GM21825 (cell line): ENCODE results near the gene SOCS1.

Experiments
- ATAC-seq: cut with Tn5 transposase; IDR thresholded peaks from one replicate; pipeline ENCODE4 v1.9.1; 2021; ENCODE audit warnings: mild to moderate bottlenecking, moderate library complexity; ENCODE audit not compliant: unreplicated experiment

The SOCS1 gene

DNA sequence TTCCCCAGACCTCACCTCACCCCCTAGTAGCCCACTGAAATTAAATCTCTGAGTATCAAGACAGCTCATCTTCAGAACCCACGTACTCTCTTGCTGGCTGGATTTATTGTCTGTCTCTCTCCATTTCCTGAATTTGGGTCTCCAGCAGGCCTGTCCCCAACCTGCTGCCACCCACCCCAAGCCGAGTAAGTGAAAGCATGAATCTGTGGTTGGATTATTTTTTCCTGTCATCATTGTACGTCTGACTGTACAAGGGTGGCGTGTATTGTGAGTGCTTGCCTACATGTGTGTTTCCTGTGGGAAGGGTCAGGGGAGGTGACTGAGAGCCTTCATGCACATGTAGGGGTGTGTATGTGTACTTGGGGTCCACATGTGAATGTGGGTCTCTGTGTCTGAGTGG, 7.7 kb upstream of the SOCS1 start:
- no peak for ATAC-seq

DNA sequence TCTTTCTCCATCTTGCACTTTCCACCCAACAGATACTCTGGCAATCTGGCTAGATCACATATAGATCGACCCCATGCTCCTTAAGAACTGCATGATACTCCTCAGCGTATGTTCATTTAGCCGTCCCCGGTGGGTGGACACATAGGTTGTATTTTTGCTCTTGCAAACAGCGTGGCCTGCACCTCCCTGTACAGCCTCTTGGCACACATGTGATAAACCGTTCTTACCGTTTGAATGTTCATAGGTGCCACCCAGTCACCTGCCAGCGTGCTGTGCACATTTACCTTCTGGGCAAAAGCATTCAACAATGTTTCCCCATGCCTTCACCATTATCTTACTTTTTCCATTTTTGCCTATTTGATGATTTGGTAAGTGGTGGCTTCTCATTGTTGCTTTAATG, 6.9 kb upstream of the SOCS1 start:
- no peak for ATAC-seq

DNA sequence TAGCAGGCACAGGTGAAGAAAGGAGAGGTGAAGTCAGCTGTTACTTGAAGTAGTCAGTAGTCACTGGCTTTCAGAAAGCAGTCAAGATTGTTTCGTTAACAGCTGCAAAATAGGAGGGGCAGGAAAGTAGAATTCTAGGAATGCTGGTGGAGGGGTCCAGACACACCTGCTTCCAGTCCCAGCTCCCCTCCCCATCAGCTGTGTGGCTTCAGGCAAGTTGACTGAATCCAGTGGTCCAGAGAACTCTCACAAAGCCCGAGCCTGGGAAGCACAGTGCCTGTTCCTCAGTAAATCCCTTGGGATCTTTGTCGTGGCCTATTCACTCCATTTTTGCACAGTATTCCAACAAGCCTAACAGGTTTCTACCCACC, 4.6 kb upstream of the SOCS1 start:
- ATAC-seq, result no peak

DNA sequence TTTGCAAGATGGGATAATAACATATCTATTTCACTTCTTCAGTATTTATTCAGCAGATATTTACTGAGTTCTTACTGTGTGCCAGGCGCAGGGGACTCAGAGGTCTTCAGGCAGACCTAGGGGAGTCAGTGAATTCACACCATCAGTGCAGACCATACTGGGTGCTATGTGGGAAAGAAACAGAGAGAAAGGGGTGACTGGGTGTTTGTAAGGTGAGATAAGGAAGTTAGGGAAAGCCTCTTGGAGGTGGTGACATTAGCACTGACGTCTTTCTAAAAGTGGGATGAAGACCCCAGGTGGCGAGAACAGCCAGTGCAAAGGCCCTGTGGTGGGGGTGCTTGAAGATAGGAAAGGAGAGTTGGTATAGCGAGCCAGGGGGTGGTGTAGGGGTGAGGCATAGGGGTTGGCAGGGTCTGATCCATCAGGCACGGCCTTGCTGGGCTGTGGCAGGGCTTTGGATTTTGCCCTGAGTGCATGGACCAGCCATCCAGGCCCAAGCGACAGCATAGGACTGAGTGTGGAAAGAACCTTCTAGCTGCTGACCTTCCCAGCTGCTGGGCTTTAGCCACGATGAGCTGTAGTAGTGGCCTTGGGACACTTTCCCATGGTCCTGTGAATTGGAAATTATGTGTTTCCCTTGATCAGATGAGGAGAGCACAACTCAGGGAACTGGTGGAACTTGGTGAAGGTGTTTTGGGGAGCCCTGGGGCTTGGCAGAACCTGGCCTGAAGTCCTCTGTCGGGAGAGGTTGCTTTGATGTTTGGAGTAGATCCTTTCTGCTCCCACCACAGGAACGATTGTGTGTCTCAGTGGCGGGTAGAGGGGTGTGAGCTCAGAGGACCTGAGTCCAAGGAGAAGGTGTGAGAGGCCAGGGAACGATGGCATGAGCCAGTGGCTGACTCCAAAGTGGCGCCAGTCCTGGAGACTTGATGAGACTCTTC, 3.9 kb upstream of the SOCS1 start:
- no peak for ATAC-seq

DNA sequence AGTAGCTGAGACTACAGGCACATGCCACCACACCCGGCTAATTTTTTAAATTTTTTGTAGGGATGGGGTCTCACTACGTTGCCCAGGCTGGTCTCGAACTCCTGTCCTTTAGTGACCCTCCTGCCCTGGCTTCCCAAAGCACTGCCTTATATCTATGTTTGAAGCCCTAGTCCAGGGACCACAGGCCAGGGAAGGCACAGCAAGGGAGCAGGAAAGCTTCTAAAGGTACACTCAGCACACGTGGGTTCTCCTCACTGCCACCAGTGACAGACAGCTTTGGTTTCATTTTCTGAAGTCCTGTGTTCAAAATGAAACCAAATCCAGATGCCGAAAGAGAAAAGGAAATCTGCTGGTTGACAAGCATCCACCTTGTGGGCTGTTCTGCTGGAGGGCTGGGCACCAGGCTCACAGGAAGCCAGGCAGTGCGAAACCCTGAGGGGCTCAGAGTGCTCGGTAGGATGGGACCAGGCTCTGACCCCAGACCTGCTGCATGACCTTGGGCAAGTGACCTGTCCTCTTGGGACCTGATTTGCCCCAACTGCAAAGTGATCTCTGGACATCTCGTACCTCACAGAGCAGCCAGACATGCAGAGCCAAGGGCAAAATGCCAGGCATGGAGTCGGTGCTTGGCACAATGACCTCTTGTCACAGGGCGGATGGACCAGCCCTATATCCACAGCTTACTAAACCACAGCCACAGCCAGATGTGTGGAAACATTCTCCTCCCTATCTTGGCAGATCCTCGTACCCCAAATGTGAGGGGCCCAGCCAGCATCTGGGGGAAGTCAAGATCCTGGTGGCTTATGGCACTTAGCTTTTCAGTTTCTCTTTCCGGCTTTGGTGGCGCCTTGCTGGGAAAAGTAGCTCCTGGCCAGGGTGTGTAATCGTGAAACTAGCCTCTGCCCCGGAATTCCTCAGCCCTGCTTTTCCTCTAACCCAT, 2.8 kb upstream of the SOCS1 start:
- ATAC-seq, result no peak

DNA sequence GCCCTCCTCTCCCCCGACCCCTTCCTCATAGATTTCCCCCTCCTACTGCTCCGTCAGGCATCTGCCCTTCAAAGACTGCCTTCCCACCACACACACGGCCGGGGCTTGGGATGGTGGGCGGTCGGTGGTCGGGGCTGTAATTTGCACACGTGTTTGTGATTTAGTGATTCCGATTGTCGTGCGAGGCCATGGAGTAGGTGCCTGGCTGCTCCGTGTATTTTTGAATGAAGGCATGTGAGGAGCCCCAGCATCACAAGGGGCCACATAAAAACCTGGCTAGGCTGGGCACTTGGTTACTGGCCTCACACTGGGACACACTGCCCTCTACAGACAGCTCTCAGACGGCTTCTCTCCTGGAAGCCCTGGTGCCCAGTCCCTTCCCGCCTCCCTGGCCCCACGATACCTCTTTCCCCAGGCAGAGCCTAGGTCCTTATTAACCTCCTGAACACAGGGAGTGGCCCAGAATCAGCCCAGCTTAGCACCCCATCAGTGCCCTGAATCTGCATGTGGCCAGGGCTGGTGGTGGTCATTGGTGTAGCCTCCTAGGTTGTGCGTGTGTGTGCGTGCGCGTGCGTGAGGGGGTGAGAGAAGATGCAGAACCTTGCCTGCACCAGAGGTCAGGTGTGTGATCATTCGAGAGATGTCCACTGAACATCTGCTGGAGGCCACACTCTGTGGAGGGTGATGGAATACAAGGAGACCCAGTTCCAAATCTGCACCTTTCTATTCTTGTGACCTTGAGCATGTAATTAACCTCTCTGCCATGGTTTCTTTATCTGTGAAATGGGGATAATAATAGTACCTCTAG, 1.3 kb upstream of the SOCS1 start:
- no peak for ATAC-seq

DNA sequence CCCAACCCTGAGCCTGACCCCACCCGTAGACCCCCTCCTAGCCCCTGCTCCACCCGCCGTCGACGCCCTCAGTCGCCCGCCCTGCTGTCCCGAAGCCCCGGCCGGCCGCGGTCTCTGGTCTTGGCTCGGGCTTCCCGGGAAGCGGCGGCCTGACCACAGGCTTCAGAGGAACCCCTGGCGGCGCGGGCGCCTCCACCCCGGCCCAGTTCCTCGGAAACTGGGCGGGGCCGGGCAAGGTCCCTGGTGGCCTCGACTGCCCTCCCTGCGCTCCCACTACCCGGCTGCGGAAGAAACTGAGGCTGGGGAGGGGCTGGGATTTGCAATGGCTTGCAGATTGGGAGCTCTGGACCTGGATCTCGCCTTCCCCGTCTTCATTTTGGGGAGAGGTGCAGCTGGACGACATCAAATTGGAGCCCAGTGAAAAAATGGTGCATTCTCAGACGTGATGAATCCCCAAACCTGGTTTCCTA, 692 bp upstream of the SOCS1 start:
- ATAC-seq, result no peak

DNA sequence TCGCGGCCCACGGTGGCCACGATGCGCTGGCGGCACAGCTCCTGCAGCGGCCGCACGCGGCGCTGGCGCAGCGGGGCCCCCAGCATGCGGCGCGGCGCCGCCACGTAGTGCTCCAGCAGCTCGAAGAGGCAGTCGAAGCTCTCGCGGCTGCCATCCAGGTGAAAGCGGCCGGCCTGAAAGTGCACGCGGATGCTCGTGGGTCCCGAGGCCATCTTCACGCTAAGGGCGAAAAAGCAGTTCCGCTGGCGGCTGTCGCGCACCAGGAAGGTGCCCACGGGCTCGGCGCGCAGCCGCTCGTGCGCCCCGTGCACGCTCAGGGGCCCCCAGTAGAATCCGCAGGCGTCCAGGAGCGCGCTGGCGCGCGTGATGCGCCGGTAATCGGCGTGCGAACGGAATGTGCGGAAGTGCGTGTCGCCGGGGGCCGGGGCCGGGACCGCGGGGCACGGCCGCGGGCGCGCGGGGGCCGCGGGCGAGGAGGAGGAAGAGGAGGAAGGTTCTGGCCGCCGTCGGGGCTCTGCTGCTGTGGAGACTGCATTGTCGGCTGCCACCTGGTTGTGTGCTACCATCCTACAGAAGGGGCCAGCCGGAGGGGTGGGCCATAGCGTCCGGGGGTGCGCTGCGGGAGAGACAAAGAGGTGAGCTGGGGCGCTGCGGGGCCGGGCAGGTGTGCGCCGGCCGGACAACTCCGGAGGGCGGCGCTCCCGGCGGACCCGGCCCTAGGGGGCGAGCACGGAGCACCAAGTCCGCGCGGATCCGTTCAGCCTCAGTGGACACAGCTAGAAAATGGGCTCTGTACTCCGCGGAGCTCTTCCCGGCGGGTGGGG, 879 bp downstream of the SOCS1 start:
- ATAC-seq, result peak; percentile 0

DNA sequence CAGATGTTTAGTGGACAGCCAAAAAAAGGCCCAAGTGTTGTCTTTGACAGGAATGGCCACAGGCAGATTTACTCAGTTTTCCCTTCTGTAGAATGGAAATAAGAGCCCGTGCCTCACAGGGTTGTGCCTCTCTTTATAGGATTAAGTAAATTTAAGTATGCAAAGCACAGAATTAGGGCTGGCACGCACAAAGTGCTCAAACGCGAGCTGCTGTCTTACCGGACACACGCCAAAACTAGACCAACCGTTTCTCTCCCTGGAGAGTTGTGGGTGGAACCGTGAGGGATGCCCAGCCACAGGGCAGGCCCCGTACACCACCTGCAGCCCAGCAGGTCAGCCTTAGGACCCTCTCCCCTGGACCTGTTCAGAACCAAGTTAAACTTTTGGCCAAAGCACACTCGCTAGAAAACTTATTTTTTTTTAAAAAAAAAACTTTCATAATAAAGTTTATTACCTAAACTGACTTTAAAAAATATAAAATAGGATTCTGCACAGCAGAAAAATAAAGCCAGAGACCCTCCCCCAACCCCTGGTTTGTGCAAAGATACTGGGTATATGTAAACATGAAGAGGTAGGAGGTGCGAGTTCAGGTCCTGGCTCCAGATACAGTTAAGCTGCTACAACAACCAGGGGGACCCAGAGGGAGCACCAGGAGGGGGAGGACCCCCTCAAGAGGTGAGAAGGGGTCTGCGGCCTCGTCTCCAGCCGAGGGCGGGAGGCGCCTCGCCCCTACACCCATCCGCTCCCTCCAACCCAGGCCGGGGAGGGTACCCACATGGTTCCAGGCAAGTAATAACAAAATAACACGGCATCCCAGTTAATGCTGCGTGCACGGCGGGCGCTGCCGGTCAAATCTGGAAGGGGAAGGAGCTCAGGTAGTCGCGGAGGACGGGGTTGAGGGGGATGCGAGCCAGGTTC, 1.8 kb downstream of the SOCS1 start:
- ATAC-seq, result no peak

DNA sequence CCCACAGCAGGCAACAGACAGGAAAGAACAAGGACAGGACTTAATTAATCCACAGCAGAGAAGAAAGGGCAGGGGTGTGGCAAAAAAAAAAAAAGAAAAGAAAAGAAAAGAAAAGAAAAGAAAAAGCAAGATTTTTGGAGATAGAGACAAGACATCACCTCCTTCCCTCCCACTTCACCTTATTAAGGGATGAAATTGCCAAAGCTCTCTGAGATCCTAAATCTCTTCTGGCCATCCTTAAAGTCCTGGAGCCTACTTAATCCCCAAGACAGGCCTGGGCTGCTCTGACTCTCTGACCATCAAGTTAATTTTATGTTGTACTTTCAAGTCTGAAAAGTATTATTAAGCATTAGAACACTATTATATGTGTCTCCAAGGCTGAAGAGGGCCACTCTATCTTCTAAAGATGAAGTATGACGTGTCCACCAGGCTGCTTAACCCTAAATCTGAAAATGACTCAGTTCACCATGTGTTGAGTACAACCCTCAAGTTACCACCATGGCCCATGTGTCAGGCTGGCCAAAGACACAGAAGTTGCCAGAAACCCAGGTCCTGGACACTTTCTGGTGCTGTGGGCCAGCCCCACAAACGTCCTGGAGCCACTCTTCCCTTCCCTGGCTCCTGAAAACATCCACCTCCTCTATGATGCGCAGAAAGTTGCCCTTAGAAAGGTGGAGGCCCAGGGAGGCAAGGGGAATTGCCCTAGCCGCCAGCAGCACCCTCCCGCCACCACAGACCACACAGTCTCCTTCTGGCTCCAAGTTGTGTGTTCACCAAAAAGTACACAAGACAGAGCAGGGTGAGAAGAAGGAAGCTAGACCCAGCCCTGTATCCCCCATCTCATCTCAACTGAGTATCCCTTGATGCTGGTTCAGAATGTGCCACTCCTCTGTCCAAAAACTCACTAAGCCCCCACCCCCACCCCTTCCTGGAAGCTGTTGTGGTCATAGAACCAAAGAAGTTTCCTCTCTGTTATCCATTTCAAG, 2.7 kb downstream of the SOCS1 start:
- no peak for ATAC-seq

DNA sequence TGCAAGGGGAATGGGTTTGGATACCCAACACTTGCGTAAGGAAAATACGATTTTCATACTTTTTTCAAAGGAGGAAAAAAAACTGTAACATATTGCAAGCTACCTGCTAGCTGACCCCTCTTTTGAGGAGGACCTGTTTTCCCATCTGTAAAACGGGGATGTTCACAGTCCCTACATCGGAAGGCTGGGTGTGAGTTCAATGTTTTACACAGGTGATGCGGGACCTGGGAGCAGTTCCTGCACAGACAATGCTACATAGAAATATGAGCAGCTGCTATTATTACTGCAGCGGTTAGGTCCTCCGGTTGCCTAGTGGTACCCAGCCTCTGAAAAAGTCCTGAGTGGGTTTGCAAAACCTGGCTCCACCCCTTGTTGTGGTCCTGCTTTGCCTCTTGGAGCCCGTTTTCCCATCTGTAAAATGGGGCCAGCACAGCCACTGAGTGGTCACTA, 3.5 kb downstream of the SOCS1 start:
- ATAC-seq, result no peak

DNA sequence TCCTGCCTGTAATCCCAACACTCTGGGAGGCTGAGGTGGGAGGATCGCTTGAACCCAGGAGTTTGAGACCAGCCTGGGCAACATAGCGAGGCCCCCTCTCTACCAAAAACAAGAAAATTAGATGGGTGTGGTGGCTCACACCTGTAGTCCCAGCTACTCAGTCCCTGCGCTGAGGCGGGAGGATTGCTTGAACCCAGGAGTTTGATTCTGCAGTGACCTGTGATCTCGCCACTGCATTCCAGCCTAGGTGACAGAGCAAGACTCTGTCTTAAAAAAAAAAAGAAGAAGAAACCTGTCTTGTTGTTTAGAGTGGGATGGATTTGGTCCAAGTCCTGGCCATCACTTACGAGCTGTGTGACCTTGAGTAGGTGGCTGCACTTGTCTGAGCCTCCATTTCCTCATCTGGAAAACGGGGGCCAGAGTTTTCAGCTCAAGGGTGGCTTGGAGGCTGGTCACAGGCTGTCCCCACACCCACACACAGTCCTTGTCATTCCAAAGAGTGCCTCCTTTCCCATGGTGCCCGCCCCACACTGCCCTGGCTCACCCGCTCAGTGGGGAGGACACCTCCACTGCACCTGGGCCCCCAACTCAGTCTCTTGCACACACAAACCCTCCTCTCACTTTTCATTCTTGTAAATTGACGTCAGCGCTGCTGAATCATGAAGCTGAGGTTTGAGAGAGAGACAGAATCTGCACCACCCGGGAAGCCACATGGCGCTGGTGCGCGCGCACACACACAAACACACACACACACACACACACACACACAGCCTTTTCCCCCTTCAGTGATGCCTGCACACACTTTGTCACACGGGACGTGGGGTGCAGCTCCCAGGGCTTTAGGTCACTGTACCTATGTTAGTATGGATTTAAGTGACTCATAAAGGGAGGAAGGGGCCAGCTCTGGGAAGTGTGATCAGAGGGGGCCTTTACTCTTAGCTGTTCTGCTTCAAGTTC, 4.2 kb downstream of the SOCS1 start:
- ATAC-seq, result no peak

DNA sequence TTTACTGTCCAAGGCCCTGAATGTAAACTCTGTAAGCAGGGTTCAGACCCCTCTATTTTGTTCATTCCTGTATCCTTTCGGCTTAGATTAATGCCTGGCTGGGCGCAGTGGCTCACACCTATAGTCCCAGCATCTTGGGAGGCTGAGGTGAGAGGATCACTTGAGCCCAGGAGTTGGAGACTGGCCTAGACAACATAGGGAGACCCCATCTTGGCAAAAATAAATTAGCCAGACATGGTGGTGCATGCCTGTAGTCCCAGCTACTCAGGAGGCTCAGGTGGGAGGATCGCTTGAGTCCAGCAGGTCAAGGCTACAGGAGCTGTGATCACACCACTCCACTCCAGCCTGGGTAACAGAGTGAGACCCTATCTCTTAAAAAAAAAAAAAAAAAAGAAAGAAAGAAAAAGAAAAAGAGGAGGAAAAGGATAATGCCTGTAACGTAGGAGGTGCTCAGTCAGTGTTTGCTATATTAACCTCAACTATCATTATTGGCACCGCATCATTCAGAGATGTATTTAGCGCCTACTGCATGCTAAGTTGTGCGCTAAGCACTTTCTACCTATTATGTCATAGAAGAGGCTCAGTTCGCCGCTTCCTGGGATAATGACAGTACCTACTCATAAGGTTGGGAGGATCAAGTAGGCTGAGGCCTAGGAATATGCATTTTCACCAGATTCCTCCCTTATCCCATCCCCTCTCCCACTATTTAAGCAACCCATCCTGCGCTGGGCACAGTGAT, 5.0 kb downstream of the SOCS1 start:
- no peak for ATAC-seq

DNA sequence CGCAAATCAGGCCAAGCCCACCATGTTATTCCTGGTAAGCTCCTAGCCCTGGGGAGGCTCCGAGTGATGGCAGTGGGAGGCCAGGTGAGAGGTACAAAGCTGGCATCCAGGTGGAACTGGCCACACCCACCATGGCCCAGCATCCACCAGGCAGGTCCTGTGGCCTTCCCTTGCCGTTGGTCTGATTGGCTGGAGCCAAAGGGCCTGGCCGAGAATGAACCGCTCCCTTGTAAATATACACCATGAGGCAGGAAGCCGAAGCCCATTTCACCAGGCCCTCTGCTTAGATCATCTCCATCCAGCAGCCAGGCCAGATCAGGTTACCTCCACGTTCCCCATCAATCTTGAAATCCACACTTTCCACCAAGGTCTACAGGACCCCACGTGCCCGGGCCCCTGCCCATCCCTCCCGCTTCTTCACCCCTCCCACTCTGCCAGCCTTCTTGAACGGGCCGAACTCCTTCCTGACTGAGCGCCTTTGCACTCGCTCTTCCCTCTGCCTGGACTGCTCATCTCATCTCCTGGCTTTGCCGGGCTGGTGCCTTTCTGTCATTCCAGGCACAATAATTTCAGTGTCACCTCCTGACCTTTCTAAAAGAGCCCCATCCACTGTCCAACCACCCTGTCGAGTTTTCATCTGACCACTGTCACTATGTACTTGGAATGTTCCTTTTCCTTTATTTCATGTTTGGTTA, 5.8 kb downstream of the SOCS1 start:
- no peak for ATAC-seq
